Lung (tissue), 16 donors: ENCODE measurements around the gene MARCHF9. TPM values are rescaled to one million over a fixed set of nuclear protein-coding genes. Genes with fewer than 3 reads are reported as not detected.

ENCODE experiments used
- ATAC-seq: fragments of 200-7000 bp; cut with Tn5 transposase; one replicate; pipeline ENCODE4 v1.9.1; 2020; ENCODE audit warnings: moderate number of reproducible peaks; ENCODE audit not compliant: insufficient read depth, low FRiP score
- DNase-seq, 3 donors: peaks; one replicate each; pipeline ENCODE4 v3.0.0-alpha.2; 2013 to 2017
- H3K27ac ChIP-seq, 2 donors: one replicate each; pipeline ENCODE4 v1.5.1; 2013; ENCODE audit warnings: mild to moderate bottlenecking in 2 of 2, moderate library complexity in 2 of 2, control low read depth in 1 of 2, inconsistent platforms in 1 of 2, low read depth in 1 of 2, low read length in 1 of 2
- H3K27me3 ChIP-seq, 3 donors: one replicate each; pipeline ENCODE4 v1.5.1; 2013; ENCODE audit warnings: low read length in 2 of 3; ENCODE audit not compliant: control insufficient read depth in 3 of 3, insufficient read depth in 3 of 3
- H3K36me3 ChIP-seq, 4 donors: one replicate each; pipeline ENCODE4 v1.5.1; 2013; ENCODE audit warnings: low read length in 4 of 4, mild to moderate bottlenecking in 1 of 4, moderate library complexity in 1 of 4; ENCODE audit not compliant: control insufficient read depth in 4 of 4, insufficient read depth in 4 of 4
- H3K4me1 ChIP-seq, 5 donors: one replicate each; pipeline ENCODE4 v1.5.1; 2013; ENCODE audit warnings: low read length in 5 of 5, mild to moderate bottlenecking in 2 of 5, moderate library complexity in 1 of 5; ENCODE audit not compliant: control insufficient read depth in 5 of 5, insufficient read depth in 5 of 5
- H3K4me3 ChIP-seq: one replicate; pipeline ENCODE4 v1.5.1; 2013; ENCODE audit warnings: mild to moderate bottlenecking, control low read depth, moderate library complexity
- H3K9ac ChIP-seq, 2 donors: one replicate each; pipeline ENCODE4 v1.5.1; 2013; ENCODE audit warnings: low read length in 2 of 2, control low read depth in 1 of 2; ENCODE audit not compliant: insufficient read depth in 1 of 2
- H3K9me3 ChIP-seq, 4 donors: one replicate each; pipeline ENCODE4 v1.5.1; 2013; ENCODE audit warnings: low read length in 3 of 4, mild to moderate bottlenecking in 1 of 4, moderate library complexity in 1 of 4; ENCODE audit not compliant: control insufficient read depth in 4 of 4, insufficient read depth in 3 of 4
- WGBS, 2 donors: extraction: QIAGEN DNeasy Blood & Tissue Kit; methylation state at CpG; one replicate each; pipeline ENCODE4 v1.1.7; 2013; 5-methylcytosine and 5-hydroxymethylcytosine counted together
- long read RNA-seq, 5 donors: transcript quantifications; one replicate each; lab custom pipeline, GENCODE V29; 2026
- polyA plus RNA-seq, 2 donors: library from polyadenylated mRNA; stranded (reverse); fragments of 200-250 nt; gene quantifications; one replicate each; pipeline ENCODE4 v1.2.1, GENCODE V29; 2013
- total RNA-seq, 2 donors: library from RNA; depleted of rRNA in 1 of 2; stranded (reverse); fragments of >200 nt in 1 of 2; gene quantifications; one replicate each; pipeline ENCODE4 v1.2.1, GENCODE V29; 2014 to 2021
- TF ChIP-seq, protein P1 (sequence below): IDR thresholded peaks from 2 replicates; pipeline ENCODE4 v1.5.1; 2012; ENCODE audit warnings: mild to moderate bottlenecking; ENCODE audit errors: control extremely low read depth, extremely low read depth
- donor health status: control.
- donor health status: control.
- donor health status: Bipolar disorder and iron deficiency.
- donor health status: healthy.
- donor health status: DM: yes; HTN: yes; CAD: no.

Gene MARCHF9, protein sequence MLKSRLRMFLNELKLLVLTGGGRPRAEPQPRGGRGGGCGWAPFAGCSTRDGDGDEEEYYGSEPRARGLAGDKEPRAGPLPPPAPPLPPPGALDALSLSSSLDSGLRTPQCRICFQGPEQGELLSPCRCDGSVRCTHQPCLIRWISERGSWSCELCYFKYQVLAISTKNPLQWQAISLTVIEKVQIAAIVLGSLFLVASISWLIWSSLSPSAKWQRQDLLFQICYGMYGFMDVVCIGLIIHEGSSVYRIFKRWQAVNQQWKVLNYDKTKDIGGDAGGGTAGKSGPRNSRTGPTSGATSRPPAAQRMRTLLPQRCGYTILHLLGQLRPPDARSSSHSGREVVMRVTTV
- total RNA-seq (10 to 100 TPM; 12.1 to 23.2 TPM), polyA plus RNA-seq (10 to 100 TPM; 13.7 to 31.1 TPM)
- long read RNA-seq, donor 1, transcript MARCH9-203 (2 exons, 830 nt), result minor isoform, 6 of 29 reads
- long read RNA-seq, donor 1, transcript MARCH9-201 (4 exons, 2,982 nt), result major isoform, 15 of 29 reads
- long read RNA-seq, donor 1, partial matches to known transcripts, result 8 of 29 reads
- long read RNA-seq, donor 1, other reads (novel, unspliced or antisense), result 0 of 29 reads
- long read RNA-seq, donor 2, partial matches to known transcripts, result 0 of 3 reads
- long read RNA-seq, donor 2, other reads (novel, unspliced or antisense), result 0 of 3 reads
- long read RNA-seq, donor 3, transcript MARCH9-201 (4 exons, 2,982 nt), result major isoform, 5 of 7 reads
- long read RNA-seq, donor 3, partial matches to known transcripts, result 0 of 7 reads
- long read RNA-seq, donor 3, other reads (novel, unspliced or antisense), result 0 of 7 reads
- long read RNA-seq, donor 4, partial matches to known transcripts, result 0 of 10 reads
- long read RNA-seq, donor 4, other reads (novel, unspliced or antisense), result 0 of 10 reads
- long read RNA-seq, donor 5, transcript MARCH9-201 (4 exons, 2,982 nt), result major isoform, 10 of 23 reads
- long read RNA-seq, donor 5, partial matches to known transcripts, result 9 of 23 reads
- long read RNA-seq, donor 5, other reads (novel, unspliced or antisense), result 0 of 23 reads

DNA sequence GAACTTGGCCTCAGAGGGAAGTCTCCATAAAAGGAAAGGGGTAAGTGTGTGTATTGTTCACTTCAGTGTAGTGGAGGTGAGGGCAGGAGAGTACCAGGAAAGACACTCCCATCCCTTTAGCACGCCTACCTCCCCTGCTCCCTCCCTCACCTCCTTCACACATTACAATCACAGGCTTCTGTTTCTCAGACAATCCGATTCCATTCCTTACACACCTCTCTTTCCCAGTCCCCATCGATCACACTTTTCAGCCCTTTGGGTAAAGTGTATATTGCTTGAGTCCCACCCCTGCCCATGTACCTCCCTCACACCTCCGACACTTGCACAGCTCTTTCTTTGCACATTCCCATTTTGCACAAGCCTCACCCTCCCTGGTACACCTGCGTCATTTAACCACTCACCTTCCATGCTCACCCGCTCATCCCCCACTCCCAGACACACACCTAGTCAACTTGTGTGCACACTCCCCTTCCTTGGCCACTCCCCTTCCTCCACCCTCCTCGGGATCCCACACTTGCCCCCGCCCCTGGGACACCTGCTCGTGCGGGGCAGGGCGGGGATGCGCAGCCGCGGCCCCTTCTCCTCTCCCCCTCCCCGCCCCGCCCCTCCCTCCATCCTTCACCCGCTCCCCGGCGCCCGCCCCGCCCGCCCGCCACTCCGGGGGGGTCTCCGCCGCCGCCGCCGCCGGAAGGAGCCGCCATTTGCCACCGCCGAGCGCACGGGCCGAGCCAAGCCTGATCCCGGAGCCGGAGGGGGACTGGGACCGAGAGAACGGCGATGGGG, at the start of gene MARCHF9:
MARCHF9 (plus strand) TSS at position 693 of the 783 bp plus-strand sequence. CDS start 426 bp downstream, outside the sequence.
- TF ChIP-seq, protein P1, sequence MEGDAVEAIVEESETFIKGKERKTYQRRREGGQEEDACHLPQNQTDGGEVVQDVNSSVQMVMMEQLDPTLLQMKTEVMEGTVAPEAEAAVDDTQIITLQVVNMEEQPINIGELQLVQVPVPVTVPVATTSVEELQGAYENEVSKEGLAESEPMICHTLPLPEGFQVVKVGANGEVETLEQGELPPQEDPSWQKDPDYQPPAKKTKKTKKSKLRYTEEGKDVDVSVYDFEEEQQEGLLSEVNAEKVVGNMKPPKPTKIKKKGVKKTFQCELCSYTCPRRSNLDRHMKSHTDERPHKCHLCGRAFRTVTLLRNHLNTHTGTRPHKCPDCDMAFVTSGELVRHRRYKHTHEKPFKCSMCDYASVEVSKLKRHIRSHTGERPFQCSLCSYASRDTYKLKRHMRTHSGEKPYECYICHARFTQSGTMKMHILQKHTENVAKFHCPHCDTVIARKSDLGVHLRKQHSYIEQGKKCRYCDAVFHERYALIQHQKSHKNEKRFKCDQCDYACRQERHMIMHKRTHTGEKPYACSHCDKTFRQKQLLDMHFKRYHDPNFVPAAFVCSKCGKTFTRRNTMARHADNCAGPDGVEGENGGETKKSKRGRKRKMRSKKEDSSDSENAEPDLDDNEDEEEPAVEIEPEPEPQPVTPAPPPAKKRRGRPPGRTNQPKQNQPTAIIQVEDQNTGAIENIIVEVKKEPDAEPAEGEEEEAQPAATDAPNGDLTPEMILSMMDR, result no peak
- H3K36me3 ChIP-seq, result peaks cover 0 to 19% (median 11%) of the 10 kb centered on the region in 4 donors
- peaks cover 0 to 5% (median 0%) of the 10 kb centered on the region in 4 donors for H3K9me3 ChIP-seq
- WGBS, 2 donors, result 1 to 3% methylated on average over 14 to 41 of the region's 41 CpGs
- H3K9ac ChIP-seq, result peak within 1 kb of the TSS; percentile 18 to 47
- ATAC-seq, result no peak
- DNase-seq, result peak in 2 of 3 donors; percentile 64 to 78
- peak within 1 kb of the TSS in 1 of 2 donors; percentile 74 for H3K27ac ChIP-seq
- no peaks in the 10 kb centered on the region for H3K27me3 ChIP-seq
- H3K4me3 ChIP-seq, result peak within 1 kb of the TSS; percentile 71
- peaks cover 5 to 42% (median 16%) of the 10 kb centered on the region in 5 donors for H3K4me1 ChIP-seq

DNA sequence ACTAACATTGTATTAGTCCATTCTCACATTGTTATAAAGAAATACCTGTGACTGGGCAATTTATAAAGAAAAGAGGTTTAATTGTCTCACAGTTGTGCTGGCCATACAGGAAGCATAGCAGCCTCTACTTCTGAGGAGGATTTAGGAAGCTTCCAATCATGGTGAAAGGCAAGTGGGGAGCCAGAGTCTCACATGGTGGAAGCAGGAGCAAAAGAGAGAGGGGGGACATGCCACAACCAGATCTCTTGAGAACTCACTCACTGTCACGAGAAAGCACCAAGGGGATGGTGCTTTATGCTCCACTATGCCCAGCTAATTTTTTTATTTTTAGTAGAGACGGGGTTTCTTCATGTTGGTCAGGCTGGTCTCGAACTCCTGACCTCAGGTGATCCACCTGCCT, 47.7 kb upstream of the MARCHF9 start:
- WGBS, 2 donors, result 96 to 97% methylated on average over 3 of the region's 3 CpGs
- Histone ChIP-seq H3K4me1 (no peaks in the 10 kb centered on the region), H3K9me3 (no peaks in the 10 kb centered on the region), H3K36me3 (peaks cover 5 to 33% (median 18%) of the 10 kb centered on the region in 4 donors), H3K9ac (no peak overlapping the region), H3K27me3 (no peaks in the 10 kb centered on the region), H3K4me3 (no peak overlapping the region), H3K27ac (no peak overlapping the region)
- ATAC-seq, result no peak
- no peak for DNase-seq
- TF ChIP-seq, protein P1, result no peak

DNA sequence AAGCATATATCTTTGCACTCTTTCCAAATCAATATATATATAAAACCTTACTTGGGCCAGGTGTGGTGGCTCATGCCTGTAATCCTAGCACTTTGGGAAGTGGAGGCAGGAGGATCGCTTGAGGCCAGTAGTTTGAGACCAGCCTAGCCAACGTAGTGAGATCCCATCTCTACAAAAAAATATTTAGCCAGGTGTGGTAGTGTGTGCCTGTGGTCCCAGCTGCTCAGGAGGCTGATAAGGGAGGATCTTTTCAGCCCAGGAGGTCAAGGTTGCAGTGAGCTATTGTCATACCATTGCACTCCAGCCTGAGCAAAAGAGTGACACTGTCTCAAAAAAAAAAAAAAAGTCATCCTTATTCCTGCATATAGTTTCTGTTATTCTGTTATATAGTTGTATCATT, 46.6 kb upstream of the MARCHF9 start:
- Histone ChIP-seq H3K9me3 (no peaks in the 10 kb centered on the region), H3K36me3 (peaks cover 3 to 24% (median 15%) of the 10 kb centered on the region in 4 donors), H3K4me3 (no peak overlapping the region), H3K27me3 (no peaks in the 10 kb centered on the region), H3K27ac (no peak overlapping the region), H3K9ac (no peak overlapping the region), H3K4me1 (no peaks in the 10 kb centered on the region)
- ATAC-seq, result no peak
- 90 to 95% methylated on average over 2 of the region's 2 CpGs for WGBS, 2 donors
- TF ChIP-seq, protein P1, result no peak
- no peak for DNase-seq
